ENCODE measurements around the gene VAV2. TPM values are rescaled to one million over a fixed set of nuclear protein-coding genes. Genes with fewer than 3 reads are reported as not detected.

VAV2 gene
- total and polyA plus RNA-seq, 12 donors, result 3.3 to 96.2 (median 31.2) TPM

GRCh38 chr9:133843250-133843649 lies 148.9 kb downstream of the VAV2 start:
- intact Hi-C loops (cut with DNase I), result no loop called here
- WGBS, 4 donors, result 97 to 98% (median 97%) methylated on average over 5 of the region's 5 CpGs
- Histone ChIP-seq H3K9me3 (replicated peaks in 1 of 3) (no peaks in the 10 kb centered on the region), H3K4me3 (no peak overlapping the region), H3K27ac (peak overlapping the region in 2 of 5 donors; percentile 93 to 99), H3K4me1 (replicated peaks in 1 of 2) (peaks cover 21 to 46% of the 10 kb centered on the region in 2 donors), H3K27me3 (no peaks in the 10 kb centered on the region), H3K36me3 (replicated peaks in 1 of 2) (no peaks in the 10 kb centered on the region)
- no peak for TF ChIP-seq CTCF (IDR thresholded peaks at IDR 0.05)
- TF ChIP-seq POLR2A (IDR thresholded peaks at IDR 0.05), result no peak
- no peak for DNase-seq

- Histone ChIP-seq H3K27ac (peak overlapping the region in 2 of 5 donors; percentile 56 to 99), H3K4me3 (no peak overlapping the region), H3K9me3 (replicated peaks in 1 of 3) (no peaks in the 10 kb centered on the region), H3K27me3 (no peaks in the 10 kb centered on the region), H3K4me1 (replicated peaks in 1 of 2) (peaks cover 21 to 46% of the 10 kb centered on the region in 2 donors), H3K36me3 (replicated peaks in 1 of 2) (no peaks in the 10 kb centered on the region)
- intact Hi-C loops (cut with DNase I), result no loop called here
- WGBS, 4 donors, result 90 to 93% (median 92%) methylated on average over 10 to 23 of the region's 23 CpGs
- DNase-seq, result no peak
- TF ChIP-seq POLR2A (IDR thresholded peaks at IDR 0.05), result no peak
- TF ChIP-seq CTCF (IDR thresholded peaks at IDR 0.05), result no peak
Observed at GRCh38 chr9:133842721-133843227, 149.3 kb downstream of the VAV2 start.

GRCh38 chr9:133842174-133842573 lies 149.9 kb downstream of the VAV2 start:
- intact Hi-C loops (cut with DNase I), result no loop called here
- Histone ChIP-seq H3K27me3 (no peaks in the 10 kb centered on the region), H3K4me3 (no peak overlapping the region), H3K4me1 (replicated peaks in 1 of 2) (peaks cover 21 to 46% of the 10 kb centered on the region in 2 donors), H3K27ac (peak overlapping the region in 2 of 5 donors; percentile 56 to 99), H3K9me3 (replicated peaks in 1 of 3) (no peaks in the 10 kb centered on the region), H3K36me3 (replicated peaks in 1 of 2) (no peaks in the 10 kb centered on the region)
- TF ChIP-seq CTCF (IDR thresholded peaks at IDR 0.05), result no peak
- TF ChIP-seq POLR2A (IDR thresholded peaks at IDR 0.05), result no peak
- 49 to 69% (median 62%) methylated on average over 4 to 17 of the region's 17 CpGs for WGBS, 4 donors
- peak in 6 of 7 donors; percentile 72 to 85 (median 78) for DNase-seq

- DNase-seq, result no peak
- no peaks in the 10 kb centered on the region for H3K27me3 ChIP-seq
- TF ChIP-seq CTCF (IDR thresholded peaks at IDR 0.05), result no peak
- TF ChIP-seq POLR2A (IDR thresholded peaks at IDR 0.05), result no peak
- no peaks in the 10 kb centered on the region for H3K9me3 ChIP-seq (replicated peaks in 1 of 3)
- H3K36me3 ChIP-seq (replicated peaks in 1 of 2), result no peaks in the 10 kb centered on the region
- WGBS, 4 donors, result 88 to 94% (median 92%) methylated on average over 4 to 10 of the region's 10 CpGs
- no peak overlapping the region for H3K4me3 ChIP-seq
- intact Hi-C loops (cut with DNase I), result no loop called here
- H3K27ac ChIP-seq, result peak overlapping the region in 1 of 5 donors; percentile 99
- peaks cover 21 to 42% of the 10 kb centered on the region in 2 donors for H3K4me1 ChIP-seq (replicated peaks in 1 of 2)
Observed at GRCh38 chr9:133841167-133841812, 150.8 kb downstream of the VAV2 start.

Data from adrenal gland (tissue), 12 donors.